HG03442 (cell line): ENCODE measurements around the gene CXCL14.

Source experiments
- ATAC-seq: cut with Tn5 transposase; IDR thresholded peaks from one replicate; pipeline ENCODE4 v1.9.1; 2021; ENCODE audit warnings: mild to moderate bottlenecking, moderate library complexity; ENCODE audit not compliant: unreplicated experiment

Gene CXCL14

GRCh38 chr5:135578685-135579341 lies at the start of gene CXCL14:
CXCL14 (minus strand) TSS chr5:135578991; CDS start chr5:135578778, 213 bp downstream.
- ATAC-seq = no peak

GRCh38 chr5:135626636-135627035 lies 47.8 kb upstream of the CXCL14 start:
- no peak for ATAC-seq

- no peak for ATAC-seq
These were observed 47.2 kb upstream of the CXCL14 start for GRCh38 chr5:135625961-135626360.

GRCh38 chr5:135625486-135625885 lies 46.7 kb upstream of the CXCL14 start:
- no peak for ATAC-seq

GRCh38 chr5:135625061-135625460 lies 46.3 kb upstream of the CXCL14 start:
- ATAC-seq = no peak

GRCh38 chr5:135623186-135623715 lies 44.5 kb upstream of the CXCL14 start:
- ATAC-seq = no peak

- no peak for ATAC-seq
These were observed 36.9 kb upstream of the CXCL14 start for GRCh38 chr5:135615581-135616260.

GRCh38 chr5:135615171-135615570 lies 36.4 kb upstream of the CXCL14 start:
- no peak for ATAC-seq

GRCh38 chr5:135609981-135610380 lies 31.2 kb upstream of the CXCL14 start:
- no peak for ATAC-seq

GRCh38 chr5:135608761-135609443 lies 30.1 kb upstream of the CXCL14 start:
- no peak for ATAC-seq

- no peak for ATAC-seq
These were observed 29.6 kb upstream of the CXCL14 start for GRCh38 chr5:135608361-135608760.

- no peak for ATAC-seq
These were observed 27.6 kb upstream of the CXCL14 start for GRCh38 chr5:135606431-135606830.

GRCh38 chr5:135605221-135605620 lies 26.4 kb upstream of the CXCL14 start:
- ATAC-seq = no peak

GRCh38 chr5:135604056-135604455 lies 25.3 kb upstream of the CXCL14 start:
- ATAC-seq = no peak

- no peak for ATAC-seq
These were observed 24.3 kb upstream of the CXCL14 start for GRCh38 chr5:135602882-135603721.

- no peak for ATAC-seq
These were observed 22.7 kb upstream of the CXCL14 start for GRCh38 chr5:135601466-135601865.

- no peak for ATAC-seq
These were observed 22.2 kb upstream of the CXCL14 start for GRCh38 chr5:135600971-135601381.

GRCh38 chr5:135600152-135600570 lies 21.4 kb upstream of the CXCL14 start:
- ATAC-seq = no peak

GRCh38 chr5:135599421-135600151 lies 20.8 kb upstream of the CXCL14 start:
- no peak for ATAC-seq
